ENCODE data around the gene AFG1L.

DNA sequence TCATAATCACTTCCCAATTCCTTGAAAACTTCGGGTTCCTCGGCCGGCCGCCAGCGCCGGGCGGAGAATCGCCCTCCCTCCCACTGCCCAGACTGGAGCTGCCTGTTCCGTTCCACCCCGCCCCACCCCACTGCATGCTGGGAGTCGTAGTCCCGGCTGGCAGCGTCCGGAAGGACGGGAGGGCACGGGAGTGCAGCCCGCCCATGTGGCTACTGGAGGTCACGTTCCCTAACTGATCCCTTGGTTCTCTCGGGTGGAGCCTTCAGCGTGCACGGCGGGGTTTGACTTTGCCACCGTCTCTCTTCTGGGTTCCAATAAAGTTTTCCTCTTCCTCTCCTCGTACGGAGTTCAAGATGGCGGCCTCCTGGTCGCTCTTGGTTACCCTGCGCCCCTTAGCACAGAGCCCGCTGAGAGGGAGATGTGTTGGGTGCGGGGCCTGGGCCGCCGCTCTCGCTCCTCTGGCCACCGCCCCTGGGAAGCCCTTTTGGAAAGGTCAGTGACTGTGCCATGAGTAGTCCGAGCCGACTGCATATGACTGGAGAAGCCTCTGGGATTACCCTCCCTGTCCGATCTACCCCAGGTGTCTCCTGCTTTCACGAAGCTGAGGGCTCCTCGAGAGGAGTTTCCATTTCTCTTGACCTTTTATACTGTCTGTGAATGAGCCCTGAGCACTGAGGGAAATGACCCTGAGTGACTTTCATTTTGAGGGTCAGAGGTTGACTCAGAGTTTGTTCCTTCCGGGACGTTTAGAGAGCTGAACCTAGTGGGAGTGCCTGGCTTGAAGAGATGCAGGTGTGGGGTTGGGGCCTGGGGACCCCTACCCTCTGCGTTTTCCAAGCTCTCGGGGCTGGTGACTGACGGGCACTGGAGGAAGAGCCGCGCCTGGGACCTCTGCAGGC lies at the start of gene AFG1L:
- TF ChIP-seq POLR2A (IDR thresholded peaks at IDR 0.05): peak in 2 of 4 donors; percentile 32 to 74
- TF ChIP-seq, protein P1, sequence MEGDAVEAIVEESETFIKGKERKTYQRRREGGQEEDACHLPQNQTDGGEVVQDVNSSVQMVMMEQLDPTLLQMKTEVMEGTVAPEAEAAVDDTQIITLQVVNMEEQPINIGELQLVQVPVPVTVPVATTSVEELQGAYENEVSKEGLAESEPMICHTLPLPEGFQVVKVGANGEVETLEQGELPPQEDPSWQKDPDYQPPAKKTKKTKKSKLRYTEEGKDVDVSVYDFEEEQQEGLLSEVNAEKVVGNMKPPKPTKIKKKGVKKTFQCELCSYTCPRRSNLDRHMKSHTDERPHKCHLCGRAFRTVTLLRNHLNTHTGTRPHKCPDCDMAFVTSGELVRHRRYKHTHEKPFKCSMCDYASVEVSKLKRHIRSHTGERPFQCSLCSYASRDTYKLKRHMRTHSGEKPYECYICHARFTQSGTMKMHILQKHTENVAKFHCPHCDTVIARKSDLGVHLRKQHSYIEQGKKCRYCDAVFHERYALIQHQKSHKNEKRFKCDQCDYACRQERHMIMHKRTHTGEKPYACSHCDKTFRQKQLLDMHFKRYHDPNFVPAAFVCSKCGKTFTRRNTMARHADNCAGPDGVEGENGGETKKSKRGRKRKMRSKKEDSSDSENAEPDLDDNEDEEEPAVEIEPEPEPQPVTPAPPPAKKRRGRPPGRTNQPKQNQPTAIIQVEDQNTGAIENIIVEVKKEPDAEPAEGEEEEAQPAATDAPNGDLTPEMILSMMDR (IDR thresholded peaks at IDR 0.05): no peak
